Measurements from ENCODE around the gene C1orf74. TPM values are rescaled to one million over a fixed set of nuclear protein-coding genes. Genes with fewer than 3 reads are reported as not detected.

The C1orf74 gene
- total RNA-seq, 2 donors from 2014 or later: 3.1 to 5.4 TPM

- H3K27ac ChIP-seq (ENCODE audit: low read depth, low read length): no peak overlapping the region
- DNase-seq: no peak
- no peak overlapping the region for H3K4me3 ChIP-seq (ENCODE audit: low read length)
- Mint-ChIP-seq H3K9me3 (no peaks in the 10 kb centered on the region), H3K4me1 (peaks cover 10% of the 10 kb centered on the region), H3K27me3 (ENCODE audit: insufficient read depth) (peaks cover 29% of the 10 kb centered on the region), H3K4me3 (no peak overlapping the region), H3K36me3 (ENCODE audit: low read depth) (no peaks in the 10 kb centered on the region), H3K27ac (no peak overlapping the region)
- no peaks in the 10 kb centered on the region for H3K4me1 ChIP-seq (ENCODE audit: control insufficient read depth, insufficient read depth, low read length)
- TF ChIP-seq, protein P1, sequence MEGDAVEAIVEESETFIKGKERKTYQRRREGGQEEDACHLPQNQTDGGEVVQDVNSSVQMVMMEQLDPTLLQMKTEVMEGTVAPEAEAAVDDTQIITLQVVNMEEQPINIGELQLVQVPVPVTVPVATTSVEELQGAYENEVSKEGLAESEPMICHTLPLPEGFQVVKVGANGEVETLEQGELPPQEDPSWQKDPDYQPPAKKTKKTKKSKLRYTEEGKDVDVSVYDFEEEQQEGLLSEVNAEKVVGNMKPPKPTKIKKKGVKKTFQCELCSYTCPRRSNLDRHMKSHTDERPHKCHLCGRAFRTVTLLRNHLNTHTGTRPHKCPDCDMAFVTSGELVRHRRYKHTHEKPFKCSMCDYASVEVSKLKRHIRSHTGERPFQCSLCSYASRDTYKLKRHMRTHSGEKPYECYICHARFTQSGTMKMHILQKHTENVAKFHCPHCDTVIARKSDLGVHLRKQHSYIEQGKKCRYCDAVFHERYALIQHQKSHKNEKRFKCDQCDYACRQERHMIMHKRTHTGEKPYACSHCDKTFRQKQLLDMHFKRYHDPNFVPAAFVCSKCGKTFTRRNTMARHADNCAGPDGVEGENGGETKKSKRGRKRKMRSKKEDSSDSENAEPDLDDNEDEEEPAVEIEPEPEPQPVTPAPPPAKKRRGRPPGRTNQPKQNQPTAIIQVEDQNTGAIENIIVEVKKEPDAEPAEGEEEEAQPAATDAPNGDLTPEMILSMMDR (conservative IDR thresholded peaks at IDR 0.05): no peak
- WGBS, 2 experiments (ENCODE audit: insufficient coverage in 1 of 2, insufficient read length in 1 of 2): 88 to 90% methylated on average over 1 to 2 of the region's 2 CpGs
- no peaks in the 10 kb centered on the region for H3K9me3 ChIP-seq (ENCODE audit: control insufficient read depth, low read length)
- no peak overlapping the region for H3K9ac ChIP-seq (ENCODE audit: extremely low read depth, low read length, poor library complexity, severe bottlenecking)
- peaks cover 12% of the 10 kb centered on the region for H3K27me3 ChIP-seq (ENCODE audit: control insufficient read depth, insufficient read depth, low read length, poor library complexity, severe bottlenecking)
- H3K36me3 ChIP-seq (ENCODE audit: control insufficient read depth, insufficient read depth, low read length): no peaks in the 10 kb centered on the region
Observed at GRCh38 chr1:209743145-209743482, 41.2 kb downstream of the C1orf74 start.

DNA sequence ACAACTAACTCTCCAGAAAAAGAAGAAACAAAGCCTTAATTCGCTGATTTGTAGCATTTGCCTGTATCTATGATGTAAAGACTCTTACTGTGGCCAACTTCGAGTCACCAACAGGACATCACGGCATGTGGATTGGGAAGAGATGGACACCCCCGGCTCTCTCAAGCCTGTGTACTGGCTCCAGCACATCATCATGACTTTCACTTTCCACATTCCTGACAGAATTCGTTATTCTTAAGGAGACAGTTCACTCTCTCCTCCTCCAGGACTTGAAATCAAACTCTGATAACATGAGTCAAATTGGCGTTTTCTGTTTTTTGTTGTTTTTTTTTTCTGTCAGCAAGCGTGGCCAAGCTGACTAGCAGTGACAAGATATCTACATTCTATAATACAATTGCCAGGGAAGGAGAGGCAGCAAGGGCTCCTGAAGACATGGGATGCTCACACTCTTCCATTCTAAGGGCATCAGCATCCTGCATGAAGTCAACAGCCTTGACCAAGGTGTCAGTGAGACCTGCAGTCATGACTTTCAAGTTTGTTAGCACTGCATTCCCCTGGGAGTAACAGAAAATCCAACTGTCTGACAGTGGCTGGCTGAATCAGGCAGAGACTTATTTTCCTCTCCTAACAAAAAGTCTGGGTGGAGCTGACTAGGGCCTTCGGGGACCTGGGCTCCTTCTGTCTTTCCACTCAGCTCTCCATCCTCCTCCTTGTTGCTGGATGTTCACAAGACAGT is 41.8 kb downstream of the C1orf74 start:
- H3K4me3 ChIP-seq (ENCODE audit: low read length): no peak overlapping the region
- H3K27ac Mint-ChIP-seq: no peak overlapping the region

DNA sequence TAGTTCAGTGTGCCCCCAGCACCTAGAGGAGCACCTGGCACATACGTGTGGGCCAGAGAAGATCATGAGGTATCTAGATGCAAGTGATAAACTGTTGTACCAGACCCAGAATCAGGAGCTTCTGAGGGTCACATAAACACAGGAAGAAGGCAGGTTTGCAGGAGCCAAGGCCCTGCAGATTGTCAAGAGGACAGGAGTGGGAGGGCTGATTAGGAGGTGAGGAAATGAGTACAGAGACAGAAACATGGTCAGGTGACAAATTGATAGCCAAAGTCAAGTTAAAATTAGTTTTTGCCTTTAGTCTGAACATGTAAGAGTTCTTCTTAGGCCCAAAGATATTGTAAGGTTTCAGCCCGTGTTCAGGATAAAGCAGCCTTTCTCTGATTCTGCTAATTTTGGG is 42.5 kb downstream of the C1orf74 start:
- no peaks in the 10 kb centered on the region for H3K4me1 ChIP-seq (ENCODE audit: control insufficient read depth, insufficient read depth, low read length)
- no peak overlapping the region for H3K9ac ChIP-seq (ENCODE audit: extremely low read depth, low read length, poor library complexity, severe bottlenecking)
- peaks cover 19% of the 10 kb centered on the region for H3K27me3 ChIP-seq (ENCODE audit: control insufficient read depth, insufficient read depth, low read length, poor library complexity, severe bottlenecking)
- Mint-ChIP-seq H3K4me1 (peaks cover 7% of the 10 kb centered on the region), H3K9me3 (no peaks in the 10 kb centered on the region), H3K27ac (no peak overlapping the region), H3K36me3 (ENCODE audit: low read depth) (no peaks in the 10 kb centered on the region), H3K27me3 (ENCODE audit: insufficient read depth) (peaks cover 26% of the 10 kb centered on the region), H3K4me3 (no peak overlapping the region)
- H3K36me3 ChIP-seq (ENCODE audit: control insufficient read depth, insufficient read depth, low read length): no peaks in the 10 kb centered on the region
- whole genome bisulfite sequencing, 2 experiments (ENCODE audit: insufficient coverage in 1 of 2, insufficient read length in 1 of 2): 81 to 86% methylated on average over 1 to 2 of the region's 2 CpGs
- no peak overlapping the region for H3K4me3 ChIP-seq (ENCODE audit: low read length)
- DNase-seq: no peak
- TF ChIP-seq, protein P1 (conservative IDR thresholded peaks at IDR 0.05): no peak
- H3K27ac ChIP-seq (ENCODE audit: low read depth, low read length): no peak overlapping the region
- H3K9me3 ChIP-seq (ENCODE audit: control insufficient read depth, low read length): no peaks in the 10 kb centered on the region

More for the DNA sequence above, 41.8 kb downstream of the C1orf74 start:
- 87 to 100% methylated on average over 1 to 8 of the region's 8 CpGs for WGBS, 2 experiments (ENCODE audit: insufficient coverage in 1 of 2, insufficient read length in 1 of 2)
- DNase-seq: no peak
- Histone ChIP-seq H3K36me3 (ENCODE audit: control insufficient read depth, insufficient read depth, low read length) (no peaks in the 10 kb centered on the region), H3K9ac (ENCODE audit: extremely low read depth, low read length, poor library complexity, severe bottlenecking) (no peak overlapping the region), H3K4me1 (ENCODE audit: control insufficient read depth, insufficient read depth, low read length) (no peaks in the 10 kb centered on the region), H3K27me3 (ENCODE audit: control insufficient read depth, insufficient read depth, low read length, poor library complexity, severe bottlenecking) (peaks cover 12% of the 10 kb centered on the region), H3K9me3 (ENCODE audit: control insufficient read depth, low read length) (no peaks in the 10 kb centered on the region), H3K27ac (ENCODE audit: low read depth, low read length) (no peak overlapping the region)
- Mint-ChIP-seq H3K9me3 (no peaks in the 10 kb centered on the region), H3K27me3 (ENCODE audit: insufficient read depth) (peaks cover 26% of the 10 kb centered on the region), H3K4me1 (peaks cover 7% of the 10 kb centered on the region), H3K36me3 (ENCODE audit: low read depth) (no peaks in the 10 kb centered on the region), H3K4me3 (no peak overlapping the region)
- TF ChIP-seq, protein P1 (conservative IDR thresholded peaks at IDR 0.05): no peak
